Natural killer cell treated with Interleukin-12 subunit alpha and Interleukin-12 subunit beta and Interleukin-15 and Interleukin-18, amount 100 ng/mL, for 72 hours (primary cell): ENCODE data around the gene GPRC5C. TPM values are rescaled to one million over a fixed set of nuclear protein-coding genes. Genes with fewer than 3 reads are reported as not detected.

Experiments used
- ATAC-seq, 2 donors: fragments of 150-1000 bp; cut with Tn5 transposase in 1 of 2; sonication (Bioruptor Pico), chemical (Tn5 transposase) in 1 of 2; 2 replicates each; pipeline ENCODE4 v1.10.0; 2021
- DNase-seq: peaks from one replicate; pipeline ENCODE4 v3.0.0; 2022; ENCODE audit warnings: low spot score
- H3K27ac Mint-ChIP-seq, 2 donors: 1 replicate in 1 of 2; 2 replicates in 1 of 2; pipeline ENCODE4 v1.8.0; 2022; ENCODE audit warnings: mixed read lengths in 2 of 2, mild to moderate bottlenecking in 1 of 2, moderate library complexity in 1 of 2
- H3K27me3 Mint-ChIP-seq, 2 donors: 1 replicate in 1 of 2; 2 replicates in 1 of 2; pipeline ENCODE4 v1.8.0; 2022; ENCODE audit warnings: mixed read lengths in 2 of 2
- H3K36me3 Mint-ChIP-seq: one replicate; pipeline ENCODE4 v1.8.0; 2022; ENCODE audit warnings: mixed read lengths
- H3K4me1 Mint-ChIP-seq, 2 donors: 1 replicate in 1 of 2; 2 replicates in 1 of 2; pipeline ENCODE4 v1.8.0; 2022; ENCODE audit warnings: low read depth in 2 of 2, mixed read lengths in 2 of 2, mild to moderate bottlenecking in 1 of 2
- H3K4me3 Mint-ChIP-seq: one replicate; pipeline ENCODE4 v1.8.0; 2022; ENCODE audit warnings: mixed read lengths
- H3K9me3 Mint-ChIP-seq: 2 replicates; pipeline ENCODE4 v1.8.0; 2022; ENCODE audit warnings: mixed read lengths
- total RNA-seq, 2 donors: library from RNA; stranded (reverse); gene quantifications; one replicate each; pipeline ENCODE4 v1.2.3, GENCODE V29; 2022

The GPRC5C gene
- under 1 TPM in 1 of 2 donors, not detected in 1; 0.25 TPM for total RNA-seq

- DNase-seq (no peak), ATAC-seq (peak; percentile 54 to 66)
- Mint-ChIP-seq H3K27ac (no peak within 1 kb of the TSS), H3K9me3 (no peaks in the 10 kb centered on the region), H3K27me3 (peaks cover 10 to 19% of the 10 kb centered on the region in 2 donors), H3K4me3 (peak within 1 kb of the TSS; percentile 65), H3K4me1 (peaks cover 0 to 2% of the 10 kb centered on the region in 2 donors), H3K36me3 (no peaks in the 10 kb centered on the region)
These were observed at the start of gene GPRC5C for GRCh38 chr17:74431568-74432423. TSS of gene GPRC5C (plus strand) at chr17:74432088. CDS start at chr17:74439777, 7,689 bp downstream.

- DNase-seq (no peak), ATAC-seq (no peak)
- Mint-ChIP-seq H3K27ac (no peak overlapping the region), H3K4me1 (peaks cover 2 to 19% of the 10 kb centered on the region in 2 donors), H3K4me3 (no peak overlapping the region), H3K9me3 (no peaks in the 10 kb centered on the region), H3K27me3 (no peaks in the 10 kb centered on the region), H3K36me3 (no peaks in the 10 kb centered on the region)
These were observed 48.7 kb upstream of the GPRC5C start for GRCh38 chr17:74383141-74383540.

GRCh38 chr17:74385201-74385600 lies 46.7 kb upstream of the GPRC5C start:
- H3K4me1 Mint-ChIP-seq, result peaks cover 0 to 9% of the 10 kb centered on the region in 2 donors
- DNase-seq (no peak), ATAC-seq (no peak)
- H3K27me3 Mint-ChIP-seq, result no peaks in the 10 kb centered on the region
- H3K9me3 Mint-ChIP-seq, result no peaks in the 10 kb centered on the region
- H3K36me3 Mint-ChIP-seq, result no peaks in the 10 kb centered on the region
- no peak overlapping the region for H3K27ac Mint-ChIP-seq
- H3K4me3 Mint-ChIP-seq, result no peak overlapping the region

- ATAC-seq (no peak), DNase-seq (peak; percentile 41)
- no peaks in the 10 kb centered on the region for H3K27me3 Mint-ChIP-seq
- H3K9me3 Mint-ChIP-seq, result no peaks in the 10 kb centered on the region
- peaks cover 0 to 1% of the 10 kb centered on the region in 2 donors for H3K4me1 Mint-ChIP-seq
- no peak overlapping the region for H3K27ac Mint-ChIP-seq
- no peaks in the 10 kb centered on the region for H3K36me3 Mint-ChIP-seq
- no peak overlapping the region for H3K4me3 Mint-ChIP-seq
These were observed 45.5 kb upstream of the GPRC5C start for GRCh38 chr17:74386386-74386785.

- H3K27ac Mint-ChIP-seq, result no peak overlapping the region
- no peak overlapping the region for H3K4me3 Mint-ChIP-seq
- DNase-seq (peak; percentile 50), ATAC-seq (no peak)
- no peaks in the 10 kb centered on the region for H3K27me3 Mint-ChIP-seq
- H3K4me1 Mint-ChIP-seq, result peaks cover 0 to 5% of the 10 kb centered on the region in 2 donors
- no peaks in the 10 kb centered on the region for H3K9me3 Mint-ChIP-seq
- no peaks in the 10 kb centered on the region for H3K36me3 Mint-ChIP-seq
These were observed 44.3 kb upstream of the GPRC5C start for GRCh38 chr17:74387365-74388218.

GRCh38 chr17:74389084-74389753 lies 42.7 kb upstream of the GPRC5C start:
- no peaks in the 10 kb centered on the region for H3K27me3 Mint-ChIP-seq
- H3K4me1 Mint-ChIP-seq, result peaks cover 0 to 5% of the 10 kb centered on the region in 2 donors
- no peak overlapping the region for H3K4me3 Mint-ChIP-seq
- ATAC-seq, result no peak
- no peaks in the 10 kb centered on the region for H3K9me3 Mint-ChIP-seq
- DNase-seq, result peak; percentile 49
- no peaks in the 10 kb centered on the region for H3K36me3 Mint-ChIP-seq
- no peak overlapping the region for H3K27ac Mint-ChIP-seq

- Mint-ChIP-seq H3K4me3 (no peak overlapping the region), H3K27me3 (no peaks in the 10 kb centered on the region), H3K4me1 (peaks cover 0 to 5% of the 10 kb centered on the region in 2 donors), H3K27ac (no peak overlapping the region), H3K36me3 (no peaks in the 10 kb centered on the region), H3K9me3 (no peaks in the 10 kb centered on the region)
- DNase-seq (no peak), ATAC-seq (no peak)
These were observed 41.8 kb upstream of the GPRC5C start for GRCh38 chr17:74389937-74390679.

- Mint-ChIP-seq H3K4me1 (peaks cover 0 to 5% of the 10 kb centered on the region in 2 donors), H3K36me3 (no peaks in the 10 kb centered on the region), H3K4me3 (no peak overlapping the region), H3K9me3 (no peaks in the 10 kb centered on the region), H3K27me3 (no peaks in the 10 kb centered on the region), H3K27ac (no peak overlapping the region)
- ATAC-seq (no peak), DNase-seq (peak; percentile 42)
These were observed 40.9 kb upstream of the GPRC5C start for GRCh38 chr17:74390680-74391653.

- peak; percentile 20 for DNase-seq
- Mint-ChIP-seq H3K9me3 (no peaks in the 10 kb centered on the region), H3K36me3 (no peaks in the 10 kb centered on the region), H3K4me3 (no peak overlapping the region), H3K4me1 (peaks cover 0 to 5% of the 10 kb centered on the region in 2 donors), H3K27ac (no peak overlapping the region), H3K27me3 (no peaks in the 10 kb centered on the region)
- no peak for ATAC-seq
These were observed 40.1 kb upstream of the GPRC5C start for GRCh38 chr17:74391771-74392170.

GRCh38 chr17:74392848-74393247 lies 39.0 kb upstream of the GPRC5C start:
- Mint-ChIP-seq H3K9me3 (no peaks in the 10 kb centered on the region), H3K36me3 (no peaks in the 10 kb centered on the region)

GRCh38 chr17:74393346-74393942 lies 38.4 kb upstream of the GPRC5C start:
- Mint-ChIP-seq H3K4me3 (no peak overlapping the region), H3K27me3 (no peaks in the 10 kb centered on the region), H3K9me3 (no peaks in the 10 kb centered on the region), H3K4me1 (peaks cover 0 to 5% of the 10 kb centered on the region in 2 donors), H3K27ac (no peak overlapping the region), H3K36me3 (no peaks in the 10 kb centered on the region)
- DNase-seq, result peak; percentile 13
- ATAC-seq, result no peak

More at GRCh38 chr17:74392848-74393247, 39.0 kb upstream of the GPRC5C start:
- H3K4me1 Mint-ChIP-seq, result peaks cover 0 to 5% of the 10 kb centered on the region in 2 donors
- H3K27me3 Mint-ChIP-seq, result no peaks in the 10 kb centered on the region
- no peak overlapping the region for H3K4me3 Mint-ChIP-seq
- DNase-seq, result no peak
- no peak overlapping the region for H3K27ac Mint-ChIP-seq
- ATAC-seq, result no peak
